ENCODE results near the gene DNAJC11. TPM values are rescaled to one million over a fixed set of nuclear protein-coding genes. Genes with fewer than 3 reads are reported as not detected.

The DNAJC11 gene
- total and polyA plus RNA-seq, 10 donors, result 13.3 to 66.9 (median 54.6) TPM

DNA sequence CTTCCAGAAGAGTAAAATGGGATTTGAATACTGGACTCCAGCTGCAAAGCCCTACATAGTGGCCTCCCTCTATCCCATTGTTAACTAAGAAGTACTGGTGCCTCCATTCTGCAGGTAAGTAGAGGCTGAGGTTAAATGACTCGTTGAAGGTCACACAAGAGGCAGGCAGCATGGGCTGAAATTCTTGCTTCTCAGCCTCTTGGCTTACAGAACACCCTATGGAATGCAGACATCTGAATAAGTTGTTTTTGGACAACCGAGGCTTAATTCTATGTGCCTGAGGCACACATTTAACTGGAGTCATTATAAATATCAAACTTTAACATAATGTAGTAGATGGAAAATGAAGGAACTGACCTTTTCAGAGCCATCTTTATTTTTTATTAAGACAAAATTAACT lies 5.7 kb downstream of the DNAJC11 start:
- Histone ChIP-seq H3K4me3 (no peak overlapping the region), H3K27ac (no peak overlapping the region), H3K27me3 (replicated peaks in 1 of 7) (no peaks in the 10 kb centered on the region), H3K36me3 (peaks cover 0 to 21% (median 0%) of the 10 kb centered on the region in 6 donors), H3K9me3 (no peaks in the 10 kb centered on the region), H3K4me1 (peaks cover 9 to 52% (median 23%) of the 10 kb centered on the region in 6 donors)
- 84 to 93% (median 86%) methylated on average over 2 of the region's 2 CpGs for WGBS, 5 donors
- TF ChIP-seq POLR2A (IDR thresholded peaks at IDR 0.05) (no peak), POLR2AphosphoS5 (IDR thresholded peaks at IDR 0.05) (no peak), CTCF (IDR thresholded peaks at IDR 0.05 in 8 of 11, conservative IDR thresholded peaks at IDR 0.05 in 3 of 11) (no peak)
- DNase-seq, result no peak
- intact Hi-C loops (cut with DNase I; ENCODE audit: low total_unique reads), result no loop called here

DNA sequence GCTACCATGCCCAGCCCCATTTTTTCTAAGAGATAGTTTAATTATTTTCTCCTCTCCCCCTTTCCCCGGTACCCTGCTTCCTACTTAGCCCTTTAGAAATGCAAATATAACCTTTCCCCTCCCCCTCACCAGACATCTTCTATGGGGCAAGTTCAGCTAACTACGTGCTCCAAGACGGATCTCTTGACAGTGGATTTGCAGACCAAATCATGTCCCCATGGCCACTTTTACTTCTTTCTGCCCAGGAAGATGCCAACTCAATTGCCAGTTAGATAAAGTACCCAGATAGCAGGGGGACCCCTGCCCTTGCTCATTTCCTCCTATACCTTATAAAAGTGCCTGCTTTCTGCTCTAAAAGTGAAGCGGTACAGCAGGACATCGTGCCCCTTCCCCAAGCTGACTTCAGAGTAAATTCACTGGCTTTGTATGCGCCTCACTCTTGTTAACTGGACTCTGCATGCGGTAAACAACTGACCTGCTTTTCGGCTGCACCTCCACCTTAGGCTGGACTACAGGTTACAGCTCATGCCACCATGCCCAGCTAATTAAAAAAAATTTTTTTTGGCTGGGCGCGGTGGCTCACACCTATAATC lies 7.4 kb downstream of the DNAJC11 start:
- H3K9me3 ChIP-seq, result no peaks in the 10 kb centered on the region
- intact Hi-C loops (cut with DNase I; ENCODE audit: low total_unique reads), result no loop called here
- peaks cover 0 to 20% (median 0%) of the 10 kb centered on the region in 6 donors for H3K36me3 ChIP-seq
- no peaks in the 10 kb centered on the region for H3K27me3 ChIP-seq (replicated peaks in 1 of 7)
- no peak for DNase-seq
- no peak for TF ChIP-seq POLR2A (IDR thresholded peaks at IDR 0.05)
- no peak for TF ChIP-seq POLR2AphosphoS5 (IDR thresholded peaks at IDR 0.05)
- no peak for TF ChIP-seq CTCF (IDR thresholded peaks at IDR 0.05 in 8 of 11, conservative IDR thresholded peaks at IDR 0.05 in 3 of 11)
- no peak overlapping the region for H3K4me3 ChIP-seq
- H3K27ac ChIP-seq, result no peak overlapping the region
- WGBS, 5 donors, result 90 to 96% (median 91%) methylated on average over 10 of the region's 10 CpGs
- peaks cover under 1 to 52% (median 16%) of the 10 kb centered on the region in 6 donors for H3K4me1 ChIP-seq

- Histone ChIP-seq H3K4me1 (peaks cover 0 to 52% (median 18%) of the 10 kb centered on the region in 6 donors), H3K27me3 (replicated peaks in 1 of 7) (no peaks in the 10 kb centered on the region), H3K9me3 (no peaks in the 10 kb centered on the region), H3K36me3 (peaks cover 0 to 17% (median 0%) of the 10 kb centered on the region in 6 donors), H3K4me3 (no peak overlapping the region), H3K27ac (no peak overlapping the region)
- intact Hi-C loops (cut with DNase I; ENCODE audit: low total_unique reads), result no loop called here
- TF ChIP-seq POLR2A (IDR thresholded peaks at IDR 0.05), result no peak
- no peak for TF ChIP-seq POLR2AphosphoS5 (IDR thresholded peaks at IDR 0.05)
- no peak for TF ChIP-seq CTCF (IDR thresholded peaks at IDR 0.05 in 8 of 11, conservative IDR thresholded peaks at IDR 0.05 in 3 of 11)
- 77 to 98% (median 88%) methylated on average over 9 of the region's 9 CpGs for WGBS, 5 donors
- no peak for DNase-seq
These were observed 8.7 kb downstream of the DNAJC11 start for GRCh38 chr1:6692956-6693355.

GRCh38 chr1:6691507-6691906 lies 10.1 kb downstream of the DNAJC11 start:
- no peak for DNase-seq
- intact Hi-C loops (cut with DNase I; ENCODE audit: low total_unique reads), result no loop called here
- Histone ChIP-seq H3K27ac (no peak overlapping the region), H3K9me3 (no peaks in the 10 kb centered on the region), H3K27me3 (replicated peaks in 1 of 7) (no peaks in the 10 kb centered on the region), H3K36me3 (peaks cover 0 to 16% (median 0%) of the 10 kb centered on the region in 6 donors), H3K4me3 (no peak overlapping the region), H3K4me1 (peaks cover 0 to 56% (median 18%) of the 10 kb centered on the region in 6 donors)
- no peak for TF ChIP-seq POLR2A (IDR thresholded peaks at IDR 0.05)
- TF ChIP-seq POLR2AphosphoS5 (IDR thresholded peaks at IDR 0.05), result no peak
- TF ChIP-seq CTCF (IDR thresholded peaks at IDR 0.05 in 8 of 11, conservative IDR thresholded peaks at IDR 0.05 in 3 of 11), result no peak
- 72 to 85% (median 83%) methylated on average over 4 of the region's 4 CpGs for WGBS, 5 donors
